ENCODE results near the gene COL6A1.

GRCh38 chr21:46054451-46054881 is 72.9 kb downstream of the COL6A1 start:
- TF ChIP-seq, protein P1, sequence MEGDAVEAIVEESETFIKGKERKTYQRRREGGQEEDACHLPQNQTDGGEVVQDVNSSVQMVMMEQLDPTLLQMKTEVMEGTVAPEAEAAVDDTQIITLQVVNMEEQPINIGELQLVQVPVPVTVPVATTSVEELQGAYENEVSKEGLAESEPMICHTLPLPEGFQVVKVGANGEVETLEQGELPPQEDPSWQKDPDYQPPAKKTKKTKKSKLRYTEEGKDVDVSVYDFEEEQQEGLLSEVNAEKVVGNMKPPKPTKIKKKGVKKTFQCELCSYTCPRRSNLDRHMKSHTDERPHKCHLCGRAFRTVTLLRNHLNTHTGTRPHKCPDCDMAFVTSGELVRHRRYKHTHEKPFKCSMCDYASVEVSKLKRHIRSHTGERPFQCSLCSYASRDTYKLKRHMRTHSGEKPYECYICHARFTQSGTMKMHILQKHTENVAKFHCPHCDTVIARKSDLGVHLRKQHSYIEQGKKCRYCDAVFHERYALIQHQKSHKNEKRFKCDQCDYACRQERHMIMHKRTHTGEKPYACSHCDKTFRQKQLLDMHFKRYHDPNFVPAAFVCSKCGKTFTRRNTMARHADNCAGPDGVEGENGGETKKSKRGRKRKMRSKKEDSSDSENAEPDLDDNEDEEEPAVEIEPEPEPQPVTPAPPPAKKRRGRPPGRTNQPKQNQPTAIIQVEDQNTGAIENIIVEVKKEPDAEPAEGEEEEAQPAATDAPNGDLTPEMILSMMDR (conservative IDR thresholded peaks at IDR 0.05; ENCODE audit: low read depth, low read length), result no peak
- no peak for TF ChIP-seq EZH2 (IDR thresholded peaks at IDR 0.05; ENCODE audit: borderline replicate concordance, low read depth, low read length, poor library complexity, severe bottlenecking)
